ENCODE data around the gene PTGFRN. TPM values are rescaled to one million over a fixed set of nuclear protein-coding genes. Genes with fewer than 3 reads are reported as not detected.

Gene PTGFRN
- polyA plus RNA-seq, 3 donors = 52.8 to 56.7 (median 56.4) TPM

- DNase-seq (ENCODE audit: extremely low read depth in 1 of 11, low read depth in 9 of 11, low spot score in 4 of 11) = no peak
Measured at GRCh38 chr1:116983112-116983511, 73.4 kb downstream of the PTGFRN start.

- DNase-seq (ENCODE audit: extremely low read depth in 1 of 11, low read depth in 9 of 11, low spot score in 4 of 11) = no peak
Measured at GRCh38 chr1:116983678-116984077, 74.0 kb downstream of the PTGFRN start.

- DNase-seq (ENCODE audit: extremely low read depth in 1 of 11, low read depth in 9 of 11, low spot score in 4 of 11) = no peak
Measured at GRCh38 chr1:116984406-116985160, 74.9 kb downstream of the PTGFRN start.

GRCh38 chr1:116986421-116987255 is 76.9 kb downstream of the PTGFRN start:
- no peak for DNase-seq (ENCODE audit: extremely low read depth in 1 of 11, low read depth in 9 of 11, low spot score in 4 of 11)

GRCh38 chr1:116987256-116987555 is 77.5 kb downstream of the PTGFRN start:
- DNase-seq (ENCODE audit: extremely low read depth in 1 of 11, low read depth in 9 of 11, low spot score in 4 of 11) = no peak

- DNase-seq (ENCODE audit: extremely low read depth in 1 of 11, low read depth in 9 of 11, low spot score in 4 of 11) = no peak
Measured at GRCh38 chr1:116988248-116988647, 78.5 kb downstream of the PTGFRN start.

- DNase-seq (ENCODE audit: extremely low read depth in 1 of 11, low read depth in 9 of 11, low spot score in 4 of 11) = no peak
Measured at GRCh38 chr1:116988908-116989307, 79.2 kb downstream of the PTGFRN start.

GRCh38 chr1:116989835-116990234 is 80.1 kb downstream of the PTGFRN start:
- DNase-seq (ENCODE audit: extremely low read depth in 1 of 11, low read depth in 9 of 11, low spot score in 4 of 11) = no peak

GRCh38 chr1:116990612-116991151 is 81.0 kb downstream of the PTGFRN start:
- DNase-seq (ENCODE audit: extremely low read depth in 1 of 11, low read depth in 9 of 11, low spot score in 4 of 11) = no peak

GRCh38 chr1:116991171-116991845 is 81.6 kb downstream of the PTGFRN start:
- no peak for DNase-seq (ENCODE audit: extremely low read depth in 1 of 11, low read depth in 9 of 11, low spot score in 4 of 11)

- DNase-seq (ENCODE audit: extremely low read depth in 1 of 11, low read depth in 9 of 11, low spot score in 4 of 11) = no peak
Measured at GRCh38 chr1:116991918-116992317, 82.2 kb downstream of the PTGFRN start.

GRCh38 chr1:116993286-116993685 is 83.6 kb downstream of the PTGFRN start:
- no peak for DNase-seq (ENCODE audit: extremely low read depth in 1 of 11, low read depth in 9 of 11, low spot score in 4 of 11)

GRCh38 chr1:116994411-116994810 is 84.7 kb downstream of the PTGFRN start:
- no peak for DNase-seq (ENCODE audit: extremely low read depth in 1 of 11, low read depth in 9 of 11, low spot score in 4 of 11)

GRCh38 chr1:116997066-116997465 is 87.3 kb downstream of the PTGFRN start:
- DNase-seq (ENCODE audit: extremely low read depth in 1 of 11, low read depth in 9 of 11, low spot score in 4 of 11) = no peak

- DNase-seq (ENCODE audit: extremely low read depth in 1 of 11, low read depth in 9 of 11, low spot score in 4 of 11) = no peak
Measured at GRCh38 chr1:116997636-116998035, 87.9 kb downstream of the PTGFRN start.

GRCh38 chr1:116999596-116999995 is 89.9 kb downstream of the PTGFRN start:
- no peak for DNase-seq (ENCODE audit: extremely low read depth in 1 of 11, low read depth in 9 of 11, low spot score in 4 of 11)

- DNase-seq (ENCODE audit: extremely low read depth in 1 of 11, low read depth in 9 of 11, low spot score in 4 of 11) = no peak
Measured at GRCh38 chr1:117000142-117000541, 90.4 kb downstream of the PTGFRN start.

GRCh38 chr1:117001254-117001927 is 91.7 kb downstream of the PTGFRN start, which contains the start of gene CD101:
Gene CD101 (plus strand): TSS chr1:117001760. CDS start chr1:117001818, 58 bp downstream.
- no peak for DNase-seq (ENCODE audit: extremely low read depth in 1 of 11, low read depth in 9 of 11, low spot score in 4 of 11)

- no peak for DNase-seq (ENCODE audit: extremely low read depth in 1 of 11, low read depth in 9 of 11, low spot score in 4 of 11)
Measured at GRCh38 chr1:117003223-117003875, 93.6 kb downstream of the PTGFRN start.

Measured in renal cortex interstitium (tissue), 11 donors.